Measurements from ENCODE around the gene UNC13A.

The UNC13A gene

GRCh38 chr19:17642656-17643055, 45.5 kb downstream of the UNC13A start:
- TF ChIP-seq CTCF (IDR thresholded peaks at IDR 0.05; ENCODE audit: low read depth, low read length, missing control alignments) = no peak
- no peak overlapping the region for H3K4me3 ChIP-seq (ENCODE audit: low read depth, low read length)
- in situ Hi-C loops (cut with HindIII; ENCODE audit: low pct_ligation_motif_present, low sequenced_read_pairs) = no loop called here
- no peak overlapping the region for H3K27ac ChIP-seq
- H3K36me3 ChIP-seq (replicated peaks) = no peaks in the 10 kb centered on the region
- H3K27me3 ChIP-seq (replicated peaks) = no peaks in the 10 kb centered on the region
- no peak for DNase-seq

- no peak for TF ChIP-seq CTCF (IDR thresholded peaks at IDR 0.05; ENCODE audit: low read depth, low read length, missing control alignments)
- no peak for DNase-seq
- no peaks in the 10 kb centered on the region for H3K27me3 ChIP-seq (replicated peaks)
- H3K4me3 ChIP-seq (ENCODE audit: low read depth, low read length) = no peak overlapping the region
- no peak overlapping the region for H3K27ac ChIP-seq
- no peaks in the 10 kb centered on the region for H3K36me3 ChIP-seq (replicated peaks)
- in situ Hi-C loops (cut with HindIII; ENCODE audit: low pct_ligation_motif_present, low sequenced_read_pairs) = no loop called here
Measured at GRCh38 chr19:17641846-17642245, 46.3 kb downstream of the UNC13A start.

- no peak for DNase-seq
- in situ Hi-C loops (cut with HindIII; ENCODE audit: low pct_ligation_motif_present, low sequenced_read_pairs) = no loop called here
- TF ChIP-seq CTCF (IDR thresholded peaks at IDR 0.05; ENCODE audit: low read depth, low read length, missing control alignments) = no peak
Measured at GRCh38 chr19:17641181-17641580, 47.0 kb downstream of the UNC13A start.

GRCh38 chr19:17633700-17634099, 54.5 kb downstream of the UNC13A start:
- H3K27me3 ChIP-seq (replicated peaks) = no peaks in the 10 kb centered on the region
- H3K4me3 ChIP-seq (ENCODE audit: low read depth, low read length) = no peak overlapping the region
- TF ChIP-seq CTCF (IDR thresholded peaks at IDR 0.05; ENCODE audit: low read depth, low read length, missing control alignments) = no peak
- in situ Hi-C loops (cut with HindIII; ENCODE audit: low pct_ligation_motif_present, low sequenced_read_pairs) = no loop called here
- DNase-seq = no peak
- no peak overlapping the region for H3K27ac ChIP-seq
- no peaks in the 10 kb centered on the region for H3K36me3 ChIP-seq (replicated peaks)

More at GRCh38 chr19:17641181-17641580, 47.0 kb downstream of the UNC13A start:
- H3K4me3 ChIP-seq (ENCODE audit: low read depth, low read length) = no peak overlapping the region
- no peaks in the 10 kb centered on the region for H3K36me3 ChIP-seq (replicated peaks)
- H3K27me3 ChIP-seq (replicated peaks) = no peaks in the 10 kb centered on the region
- no peak overlapping the region for H3K27ac ChIP-seq

GRCh38 chr19:17632577-17632976, 55.6 kb downstream of the UNC13A start:
- Histone ChIP-seq H3K27ac (no peak overlapping the region), H3K27me3 (replicated peaks) (no peaks in the 10 kb centered on the region), H3K4me3 (ENCODE audit: low read depth, low read length) (no peak overlapping the region), H3K36me3 (replicated peaks) (no peaks in the 10 kb centered on the region)
- no peak for DNase-seq
- TF ChIP-seq CTCF (IDR thresholded peaks at IDR 0.05; ENCODE audit: low read depth, low read length, missing control alignments) = no peak
- in situ Hi-C loops (cut with HindIII; ENCODE audit: low pct_ligation_motif_present, low sequenced_read_pairs) = no loop called here

GRCh38 chr19:17629760-17630159, 58.4 kb downstream of the UNC13A start:
- in situ Hi-C loops (cut with HindIII; ENCODE audit: low pct_ligation_motif_present, low sequenced_read_pairs) = no loop called here
- Histone ChIP-seq H3K27me3 (replicated peaks) (no peaks in the 10 kb centered on the region), H3K36me3 (replicated peaks) (no peaks in the 10 kb centered on the region), H3K27ac (no peak overlapping the region), H3K4me3 (ENCODE audit: low read depth, low read length) (no peak overlapping the region)
- no peak for TF ChIP-seq CTCF (IDR thresholded peaks at IDR 0.05; ENCODE audit: low read depth, low read length, missing control alignments)
- no peak for DNase-seq
